Middle frontal gyrus (tissue), 1 donor: ENCODE measurements around the gene SYNGR1.
"Not testable (repeated sequence)": the region's sequence is repeated elsewhere in the genome, so short reads cannot be mapped to it uniquely, and the experiment has no call there.

ENCODE experiments used
- DNase-seq: peaks from one replicate; pipeline ENCODE4 v3.0.0-alpha.2; 2015; ENCODE audit warnings: low spot score; ENCODE audit errors: extremely low spot score

Gene SYNGR1

DNA sequence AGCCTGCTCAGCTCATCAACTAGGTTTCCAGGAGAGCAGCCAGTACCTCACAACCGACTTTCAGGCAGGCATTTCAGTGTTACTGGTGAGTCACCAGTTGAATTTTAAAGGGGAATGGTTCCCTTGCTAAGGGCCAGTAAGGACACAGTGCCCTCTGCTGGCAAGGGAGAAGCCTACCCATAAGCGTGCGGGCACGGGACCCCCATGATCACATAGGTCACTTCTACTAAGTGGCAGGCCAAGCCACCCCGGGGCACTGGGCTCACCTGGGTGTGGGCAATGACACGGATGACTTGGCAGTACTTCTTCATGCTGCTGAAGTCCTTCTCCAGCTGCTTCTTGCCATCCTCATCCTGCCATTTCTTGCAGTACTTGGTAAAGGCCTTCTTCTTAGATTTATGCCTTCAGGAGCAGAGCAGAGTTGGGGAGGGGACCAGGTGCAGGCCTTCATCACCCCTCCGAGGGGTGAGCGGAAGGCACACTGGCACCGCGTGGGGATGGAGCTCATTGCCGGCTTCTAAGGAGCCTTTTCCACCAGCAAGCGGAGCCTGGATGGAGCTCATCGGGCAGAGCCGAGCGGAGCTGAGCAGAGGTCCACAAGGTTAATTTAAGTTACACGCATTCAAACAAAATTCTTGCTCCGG lies 33.2 kb upstream of the SYNGR1 start:
- DNase-seq, result no peak

DNA sequence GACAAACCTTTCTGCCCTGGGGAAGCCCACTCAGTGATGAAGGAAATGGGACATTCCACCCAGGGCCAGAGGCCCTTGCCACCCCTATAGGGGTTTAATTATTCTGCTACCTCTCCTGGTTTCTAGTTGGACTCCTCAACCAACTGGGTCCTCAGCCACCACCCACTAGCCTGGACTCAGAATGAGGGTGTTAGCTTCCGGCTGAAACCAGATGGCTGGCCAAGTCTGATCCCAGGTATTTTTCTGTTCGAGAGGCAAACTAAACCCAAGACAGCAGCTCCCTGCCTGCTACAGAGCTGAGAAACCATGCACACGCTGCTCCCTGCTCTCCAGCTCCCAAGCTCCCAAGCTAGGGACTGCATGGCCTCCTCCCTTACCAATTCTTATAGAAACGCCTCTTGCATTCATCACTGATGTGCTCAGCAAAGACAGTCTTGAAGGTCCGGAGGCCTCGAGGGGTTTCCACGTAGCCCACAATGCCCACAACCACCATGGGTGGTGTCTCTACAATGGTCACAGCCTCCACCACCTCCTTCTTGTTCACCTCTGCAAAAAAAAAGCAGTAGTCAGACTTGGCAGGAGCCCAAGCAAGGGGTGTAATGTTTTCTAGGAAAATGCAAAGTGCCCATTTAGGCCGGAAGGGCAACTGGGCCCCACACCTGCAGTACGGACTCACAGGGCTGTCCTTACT lies 32.6 kb upstream of the SYNGR1 start:
- no peak for DNase-seq

DNA sequence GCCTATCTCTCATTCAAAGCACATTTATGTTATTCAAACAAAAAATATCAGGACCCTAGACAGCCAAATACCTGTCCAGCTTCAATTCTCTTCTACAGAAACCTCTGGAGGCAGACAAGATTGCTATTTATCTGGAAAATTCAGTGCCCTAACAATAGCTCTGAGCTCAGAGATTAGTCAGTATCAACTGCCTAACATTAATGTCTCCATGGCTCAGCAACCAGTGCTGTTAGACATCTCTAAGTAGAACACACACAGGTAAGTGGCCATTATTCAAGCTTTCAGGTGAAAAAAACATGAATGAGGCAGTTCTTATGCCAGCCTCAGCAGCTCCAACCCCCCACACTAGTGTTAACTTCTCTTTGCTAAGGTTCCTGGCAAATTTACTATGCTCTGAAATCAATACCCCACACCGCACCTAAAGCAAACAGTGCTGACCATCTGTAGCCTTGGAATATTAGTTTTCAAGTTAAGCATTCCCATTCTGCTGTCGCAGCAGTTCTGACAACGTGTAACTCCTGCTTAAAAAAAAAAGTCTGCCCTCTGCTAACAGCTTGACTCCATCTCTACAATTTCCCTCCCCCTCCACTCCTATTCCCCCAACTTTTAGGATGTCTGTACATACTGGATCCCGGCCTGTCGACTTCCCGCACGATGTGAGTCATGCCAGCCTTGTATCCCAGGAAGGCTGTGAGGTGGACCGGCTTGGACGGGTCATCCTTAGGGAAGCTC lies 31.9 kb upstream of the SYNGR1 start:
- DNase-seq, result no peak

DNA sequence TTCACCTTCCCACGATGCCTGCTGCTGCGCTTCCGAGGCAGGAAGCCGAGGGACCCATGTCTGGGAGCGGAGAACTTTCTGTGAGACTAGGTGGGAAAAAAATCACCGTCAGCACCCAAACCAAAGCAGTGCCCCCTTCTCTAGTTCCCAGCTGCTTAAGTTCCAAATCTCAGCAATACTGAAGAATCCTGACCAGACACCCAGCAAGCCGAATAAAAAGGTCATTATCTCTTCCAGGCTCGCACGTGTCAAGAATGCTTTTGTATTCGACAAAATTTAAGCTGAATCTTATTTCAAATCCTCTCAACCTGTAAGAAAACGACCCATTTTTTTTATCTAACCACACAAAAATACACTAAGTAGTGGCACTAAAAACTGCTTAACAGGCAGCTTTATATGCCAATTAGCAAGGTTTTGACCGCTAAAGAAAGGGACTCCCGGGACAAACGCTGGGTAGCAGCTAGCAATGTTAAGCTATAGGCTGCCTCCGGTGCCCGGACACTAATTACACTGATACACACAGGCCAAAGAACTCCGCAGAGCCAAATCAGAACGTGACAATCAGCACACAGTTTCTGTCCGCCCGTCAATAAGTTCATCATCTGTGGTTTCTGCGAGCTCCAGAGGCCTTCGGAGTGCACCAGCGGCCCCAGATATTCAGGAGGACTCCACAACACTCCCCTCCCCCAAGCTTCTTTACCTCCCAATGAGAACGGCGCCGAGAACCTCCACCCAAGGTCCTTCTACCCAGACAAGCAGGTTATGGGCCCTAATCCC lies 31.1 kb upstream of the SYNGR1 start:
- no peak for DNase-seq

DNA sequence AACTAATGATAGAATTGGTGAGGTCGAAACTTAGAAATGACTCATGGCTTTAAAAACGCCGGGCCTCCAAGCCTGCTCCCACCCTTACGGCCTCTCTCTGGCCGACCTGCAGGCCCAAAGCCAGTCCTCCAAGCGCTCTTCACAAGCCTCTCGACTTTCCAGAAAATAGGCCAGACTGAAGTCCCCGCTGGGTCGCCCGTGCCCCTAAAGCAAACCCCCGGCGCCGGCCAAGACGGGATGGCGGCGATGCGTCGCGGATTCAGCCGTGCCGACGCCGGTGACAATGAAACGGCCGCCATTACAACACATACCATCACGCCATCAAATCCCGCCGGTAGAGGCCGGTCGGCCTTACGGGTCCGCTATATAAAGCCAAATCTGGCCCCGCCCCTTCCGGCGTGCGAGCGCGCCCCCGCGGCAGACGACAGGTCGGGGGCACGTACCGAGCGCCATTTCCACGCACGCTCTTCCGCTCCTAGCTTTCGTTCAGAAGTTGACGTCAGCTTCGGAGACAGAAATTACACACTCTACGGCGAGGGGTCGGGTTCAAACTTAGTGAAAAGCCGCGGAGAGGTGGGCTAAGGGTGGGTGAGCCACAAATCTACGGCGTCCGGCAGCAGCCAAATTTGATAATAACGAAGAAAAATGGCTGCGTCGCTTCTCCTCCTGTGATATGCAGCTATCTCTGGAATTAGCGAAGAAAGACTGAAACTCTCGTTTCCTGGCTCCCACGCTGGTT lies 30.3 kb upstream of the SYNGR1 start, which contains the start of gene RPL3:
Gene RPL3, minus strand, starts transcription at position 340 of the 739 bp plus-strand sequence. Its CDS starts 26 bp downstream, at position 314.
- DNase-seq, result peak; percentile 95

DNA sequence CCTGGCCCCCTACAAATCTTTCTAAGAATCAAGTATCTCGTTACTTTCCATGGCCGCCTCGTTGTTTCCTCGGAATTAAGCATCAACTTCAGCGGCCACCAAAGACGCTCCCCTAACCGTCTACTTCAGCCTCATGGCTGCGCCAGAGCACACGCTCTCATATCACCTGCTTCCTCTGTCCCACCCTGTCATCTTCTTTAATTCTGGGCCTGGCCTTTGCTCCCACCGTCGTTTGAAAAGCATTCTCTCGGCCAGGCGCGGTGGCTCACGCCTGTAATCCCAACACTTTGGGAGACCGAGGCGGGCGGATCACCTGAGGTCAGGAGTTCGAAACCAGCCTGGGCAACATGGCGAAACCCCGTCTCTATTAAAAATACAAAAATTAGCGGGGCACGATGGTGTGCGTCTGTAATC lies 29.2 kb upstream of the SYNGR1 start:
- DNase-seq, result not testable (repeated sequence)

DNA sequence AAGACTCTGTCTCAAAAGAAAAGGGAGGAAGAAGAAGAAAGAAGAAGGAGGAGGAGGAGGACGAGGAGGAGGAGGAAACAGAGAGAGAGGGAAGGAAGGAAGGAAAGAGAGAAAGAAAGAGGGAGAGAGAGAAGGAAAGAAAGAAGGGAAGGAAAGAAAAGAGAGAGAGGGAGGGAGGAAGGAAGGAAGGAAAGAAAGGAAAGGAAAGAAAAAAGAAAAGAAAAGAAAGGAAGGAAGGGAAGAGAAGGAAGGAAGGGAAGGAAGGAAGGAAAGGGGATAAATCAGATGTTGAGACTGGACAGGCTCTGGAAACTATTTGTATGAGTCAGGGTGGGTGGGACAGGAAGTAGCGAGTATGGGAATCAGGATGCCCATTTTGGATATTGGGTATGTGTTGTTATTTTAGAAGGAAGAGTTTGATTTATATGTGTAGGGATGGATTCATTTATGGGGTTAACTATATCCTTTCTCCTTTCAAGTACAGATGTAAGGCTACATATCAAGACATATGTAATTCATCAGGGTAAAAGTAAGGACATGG lies 24.3 kb upstream of the SYNGR1 start:
- no peak for DNase-seq

DNA sequence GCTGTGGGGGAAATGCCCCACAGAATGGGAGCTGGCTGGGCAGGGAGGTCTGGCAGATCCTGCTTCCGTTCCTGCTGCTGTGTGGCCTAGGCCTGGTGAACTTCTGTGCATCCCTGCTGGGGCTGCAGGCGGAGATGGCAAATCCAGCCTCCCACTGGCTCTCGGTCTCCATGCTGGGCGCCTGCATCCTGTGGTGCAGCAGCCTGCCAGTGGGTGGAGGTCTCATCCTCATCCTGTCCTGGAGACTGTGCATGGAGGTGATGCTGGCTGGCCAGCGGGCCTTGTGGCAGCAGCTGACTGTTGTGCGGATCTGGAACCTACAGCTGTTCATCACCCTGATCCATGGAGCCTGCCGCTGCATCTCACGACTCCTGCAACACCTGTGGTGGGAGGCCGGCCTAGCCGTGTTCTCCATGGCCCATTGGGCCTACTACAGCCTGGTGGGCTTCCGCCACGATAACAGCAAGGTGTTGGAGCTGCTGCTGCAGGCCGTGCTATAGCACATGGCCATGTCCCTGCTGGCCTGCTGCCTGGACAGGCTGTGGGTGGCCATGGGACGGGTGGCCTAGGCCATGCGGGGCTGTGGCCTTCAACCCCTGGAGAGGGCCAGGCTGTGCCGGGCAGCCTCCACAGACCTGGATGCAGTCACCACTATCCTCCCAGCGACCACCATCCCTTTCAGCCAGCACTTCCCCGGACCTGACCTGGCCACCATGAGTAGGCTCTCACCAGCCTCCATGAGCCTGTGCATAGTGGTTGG lies 21.6 kb upstream of the SYNGR1 start:
- DNase-seq, result no peak

DNA sequence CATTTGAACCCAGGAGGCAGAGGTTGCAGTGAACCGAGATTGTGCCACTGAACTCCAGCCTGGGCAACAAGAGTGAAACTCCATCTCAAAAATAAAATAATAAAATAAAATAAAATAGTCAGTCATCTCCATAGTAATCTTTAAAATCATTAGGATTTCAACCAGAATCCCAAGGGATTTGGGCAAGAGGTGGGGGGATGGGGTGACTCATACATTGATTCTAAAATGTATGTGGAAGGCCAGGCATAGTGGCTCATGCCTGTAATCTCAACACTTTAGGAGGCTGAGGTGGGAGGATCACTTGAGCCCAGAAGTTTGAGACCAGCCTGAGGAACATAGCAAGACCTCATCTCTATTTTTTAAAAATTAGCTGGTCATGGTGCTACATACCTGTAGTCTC lies 19.2 kb upstream of the SYNGR1 start:
- not testable (repeated sequence) for DNase-seq

DNA sequence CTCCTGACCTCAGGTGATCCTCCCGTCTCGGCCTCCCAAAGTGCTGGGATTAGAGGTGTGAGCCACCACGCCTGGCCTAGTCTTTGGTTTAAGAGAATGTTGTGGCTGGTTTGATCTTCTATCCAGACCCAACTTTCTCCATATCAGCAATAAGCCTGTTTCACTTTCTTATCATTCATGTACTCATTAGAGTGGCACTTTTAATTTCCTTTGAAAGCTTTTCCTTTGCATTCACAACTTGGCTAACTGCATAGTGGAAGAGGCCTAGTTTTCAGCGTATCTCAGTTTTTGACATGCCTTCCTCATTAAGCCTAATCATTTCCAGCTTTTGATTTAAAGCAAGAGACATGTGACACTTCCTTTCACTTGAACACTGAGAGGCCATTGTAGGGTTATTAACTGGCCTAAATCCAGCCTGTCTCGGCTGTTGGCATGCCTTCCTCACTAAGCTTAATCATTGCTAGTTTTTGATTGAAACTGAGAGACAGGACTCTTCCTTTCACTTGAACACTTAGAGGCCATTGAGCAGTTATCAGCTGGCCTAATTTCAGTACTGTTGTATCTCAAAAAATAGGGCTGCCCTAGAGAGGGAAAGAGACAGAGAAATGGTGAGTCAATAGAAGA lies 17.2 kb upstream of the SYNGR1 start:
- no peak for DNase-seq

DNA sequence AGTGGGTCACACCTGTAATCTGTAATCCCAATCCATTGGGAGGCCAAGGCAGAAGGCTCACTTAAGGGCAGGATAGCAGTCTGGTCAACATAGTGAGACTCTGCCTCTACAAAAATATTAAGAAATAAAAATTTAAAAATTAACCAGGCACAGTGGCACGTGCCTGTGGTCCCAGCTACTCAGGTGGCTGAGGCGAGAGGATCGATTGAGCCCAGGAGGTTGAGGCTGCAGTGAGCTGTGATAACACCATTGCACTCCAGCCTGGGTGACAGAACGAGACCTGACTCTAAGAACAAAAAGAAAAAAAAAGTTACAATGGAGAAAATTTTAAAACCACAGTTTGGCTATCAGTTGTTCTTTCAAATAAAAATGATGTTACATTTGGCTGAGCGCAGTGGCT lies 13.4 kb upstream of the SYNGR1 start:
- no peak for DNase-seq

DNA sequence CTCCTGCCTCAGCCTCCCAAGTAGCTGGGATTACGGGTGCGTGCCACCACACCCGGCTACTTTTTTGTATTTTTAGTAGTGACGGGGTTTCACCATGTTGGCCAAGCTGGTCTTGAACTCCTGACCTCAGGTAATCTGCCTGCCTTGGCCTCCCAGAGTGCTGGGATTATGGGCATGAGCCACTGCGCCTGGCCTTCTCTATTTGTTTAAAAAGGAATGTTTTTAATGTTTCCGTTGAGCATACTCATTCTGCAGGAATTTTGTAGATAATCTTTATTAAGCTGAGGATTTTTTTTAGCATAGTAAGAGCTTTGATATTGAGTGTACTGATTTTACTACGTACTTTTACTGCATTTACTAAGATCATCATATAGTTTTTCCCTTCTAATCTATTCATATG lies 10.0 kb upstream of the SYNGR1 start:
- DNase-seq, result not testable (repeated sequence)

DNA sequence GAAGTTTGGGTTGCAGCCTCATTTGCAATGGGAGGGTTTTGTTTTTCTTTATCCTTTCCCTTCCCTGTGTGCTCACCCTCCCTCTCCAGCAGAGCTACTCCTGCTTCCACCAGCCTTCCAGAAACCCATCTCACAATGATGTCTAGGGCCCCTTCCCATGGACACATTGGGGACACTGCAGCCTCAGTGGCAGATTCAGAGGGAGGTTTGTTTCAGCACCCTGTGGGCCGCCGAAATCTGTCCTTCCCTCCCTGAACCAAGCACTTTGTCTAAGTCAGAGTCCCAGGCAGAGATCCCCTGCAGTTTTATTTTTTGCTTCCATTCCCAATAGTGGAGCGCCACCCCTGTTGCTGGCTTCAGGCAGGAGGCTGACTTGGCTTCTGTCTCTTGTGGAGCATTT lies 8.6 kb upstream of the SYNGR1 start:
- no peak for DNase-seq

DNA sequence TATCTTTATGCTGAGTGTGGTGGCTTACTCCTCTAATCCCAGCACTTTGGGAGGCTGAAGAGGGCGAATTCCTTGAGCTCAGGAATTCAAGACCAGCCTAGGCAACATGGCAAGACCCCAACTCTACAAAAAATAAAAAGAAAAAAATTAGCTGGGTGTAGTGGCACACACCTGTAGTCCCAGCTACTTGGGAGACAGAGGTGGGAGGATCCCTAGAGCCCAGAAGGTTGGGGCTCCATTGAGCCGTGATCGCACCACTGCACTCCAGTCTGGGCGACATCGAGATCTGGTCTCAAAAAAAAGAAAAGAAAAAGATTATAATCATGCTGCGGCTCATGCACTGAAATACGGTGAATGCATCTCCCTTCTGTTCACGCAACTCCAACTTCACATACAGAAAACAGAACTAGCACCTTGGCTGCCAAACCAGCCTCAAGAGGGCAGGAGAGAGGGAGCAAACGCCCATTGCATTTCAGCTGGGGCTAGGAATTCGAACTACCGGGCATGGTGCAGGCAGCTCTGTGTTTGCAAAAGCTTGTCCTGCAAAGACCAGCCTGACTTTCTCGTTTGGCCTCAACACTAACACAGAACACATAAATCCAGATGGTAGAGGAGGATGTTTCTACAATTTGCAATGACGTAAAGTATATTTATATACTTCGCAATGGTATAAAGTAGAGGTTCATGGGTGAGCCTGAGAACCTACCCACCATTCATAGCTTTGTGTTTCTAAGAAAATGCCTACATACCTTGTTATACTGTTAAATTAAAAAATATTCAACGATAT lies 6.3 kb upstream of the SYNGR1 start:
- peak; percentile 52 for DNase-seq

DNA sequence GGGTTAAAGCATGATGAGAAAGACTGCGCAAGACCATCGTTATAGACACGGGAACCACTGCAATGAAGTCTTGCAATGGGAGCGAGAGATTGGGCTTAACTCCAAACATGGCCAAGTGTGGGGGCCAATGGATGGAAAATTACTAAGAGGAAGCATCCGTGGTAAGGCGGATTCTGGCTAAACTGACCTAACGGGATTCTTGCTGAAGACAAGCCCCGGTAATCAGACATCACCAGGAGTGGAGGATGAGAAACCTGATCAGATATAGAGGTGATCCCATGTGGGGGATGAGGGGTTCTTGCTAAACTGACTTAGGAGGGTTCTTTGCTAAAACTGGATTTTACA lies 5.8 kb upstream of the SYNGR1 start:
- DNase-seq, result no peak

DNA sequence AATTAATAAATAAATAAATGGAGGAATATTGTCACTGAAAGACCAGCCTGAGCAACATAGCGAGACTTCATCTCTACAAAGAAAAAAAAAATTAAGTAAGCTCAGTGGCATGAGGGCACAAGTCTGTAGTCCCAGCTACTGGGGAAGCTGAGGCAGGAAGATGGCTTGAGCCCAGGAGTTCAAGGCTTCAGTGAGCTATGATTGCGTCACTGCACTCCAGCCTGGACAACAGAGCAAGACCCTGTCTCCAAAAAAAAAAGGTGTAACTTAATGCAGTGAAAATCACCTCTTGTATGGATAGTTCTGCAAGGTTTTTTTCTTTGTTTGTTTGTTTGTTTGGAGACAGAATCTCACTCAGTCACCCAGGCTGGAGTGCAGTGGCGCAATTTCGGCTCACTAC lies 4.6 kb upstream of the SYNGR1 start:
- DNase-seq, result no peak

DNA sequence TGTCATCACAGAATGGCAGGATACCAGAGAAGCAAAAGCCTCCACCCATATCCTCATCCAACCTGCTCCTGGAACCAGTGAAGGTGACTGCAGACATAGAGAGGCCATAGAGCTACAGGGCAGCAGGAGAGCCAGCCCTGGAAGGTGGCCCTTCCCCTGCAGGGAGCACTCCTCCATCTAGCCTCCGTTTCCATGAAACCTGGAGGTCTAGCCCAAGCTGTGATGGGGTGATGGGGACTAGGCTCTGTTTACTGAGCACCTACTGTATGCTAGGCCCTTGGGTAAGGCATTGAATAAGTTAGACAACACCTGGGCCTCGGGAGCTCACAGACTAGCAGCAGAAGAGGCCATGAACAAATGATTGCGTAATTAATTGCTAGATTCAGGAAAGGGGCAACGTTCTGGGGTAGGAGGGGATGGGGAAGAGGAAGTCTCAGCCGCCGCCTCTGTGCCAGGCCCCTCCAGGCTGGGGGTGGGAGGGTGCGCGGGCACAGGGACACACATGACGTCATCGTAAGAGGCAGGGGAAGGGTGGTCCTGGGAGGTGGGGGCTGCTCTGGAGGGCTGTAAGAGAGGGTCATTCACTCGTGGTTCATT lies 784 bp upstream of the SYNGR1 start:
- DNase-seq, result no peak

DNA sequence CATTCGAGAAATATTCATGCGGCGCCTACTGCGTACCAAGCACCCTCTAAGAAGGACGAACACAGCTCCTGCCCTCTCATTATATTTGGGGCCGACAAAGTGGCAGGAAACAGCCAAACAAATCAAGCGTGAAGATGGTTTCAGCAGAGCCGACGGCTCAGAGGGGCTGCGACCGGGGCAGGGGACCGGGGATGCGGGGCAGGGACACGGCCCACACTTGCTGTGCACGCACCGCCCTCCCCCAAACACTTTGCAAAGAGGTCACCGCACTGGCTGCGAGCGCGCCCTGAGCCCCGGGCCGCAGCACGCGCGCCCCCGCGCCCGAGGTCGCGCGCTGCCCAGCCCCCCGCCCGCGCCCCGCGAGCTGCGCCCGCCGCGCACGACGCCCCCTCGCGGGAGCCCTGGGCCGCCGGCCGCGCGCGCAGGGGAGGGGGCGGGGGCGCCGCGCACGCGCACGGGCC lies 255 bp upstream of the SYNGR1 start:
- DNase-seq, result no peak
